B cell (primary cell): Measurements from ENCODE around the gene ARHGEF10L. TPM values are rescaled to one million over a fixed set of nuclear protein-coding genes. Genes with fewer than 3 reads are reported as not detected.
A peak's percentile ranks its signal among the peaks of the same experiment; 100 is the strongest.

Experiments used
- ATAC-seq: fragments of 200-7000 bp; cut with Tn5 transposase; one replicate; pipeline ENCODE4 v1.10.0; 2021; ENCODE audit warnings: low read depth, mild to moderate bottlenecking, moderate number of reproducible peaks, moderate library complexity
- CTCF ChIA-PET: fragments of 350-600 bp; sonication (Branson Sonifier 250); formaldehyde crosslinking; loops from one replicate; lab custom pipeline; 2021; ENCODE audit warnings: antibody characterized with exemption, inconsistent platforms; lab: Charles Lee
- POLR2A ChIA-PET: fragments of 350-600 bp; sonication (Branson Sonifier 250); formaldehyde crosslinking; loops from one replicate; lab custom pipeline; 2021; ENCODE audit warnings: antibody characterized with exemption; lab: Charles Lee
- DNase-seq: peaks from one replicate; pipeline ENCODE4 v3.0.0; 2013
- H2AFZ ChIP-seq: 2 replicates; pipeline ENCODE4 v1.6.1; 2012; ENCODE audit warnings: mild to moderate bottlenecking, low read depth, low read length; ENCODE audit not compliant: insufficient read depth, poor library complexity, severe bottlenecking
- H3K27ac ChIP-seq, 2 donors: 1 replicate in 1 of 2; 2 replicates in 1 of 2; pipeline ENCODE4 v1.5.1; 2012 to 2013; ENCODE audit warnings: low read length in 2 of 2, mild to moderate bottlenecking in 2 of 2, moderate library complexity in 1 of 2
- H3K27me3 ChIP-seq, 4 experiments: fragments of 200-600 bp in 1 of 4; sonication (generic) in 1 of 4; replicated peaks in 1 of 4; 1 replicate in 2 of 4; 2 replicates in 2 of 4; pipeline versions ENCODE4 v1.6.1 to v1.7.0; 2013 to 2016; ENCODE audit warnings: low read length in 3 of 4, mild to moderate bottlenecking in 2 of 4, mixed read lengths in 1 of 4, moderate library complexity in 1 of 4; ENCODE audit not compliant: insufficient read depth in 4 of 4, control insufficient read depth in 3 of 4; ENCODE audit errors: control extremely low read depth in 1 of 4
- H3K36me3 ChIP-seq, 2 experiments: replicated peaks in 1 of 2; 1 replicate in 1 of 2; 2 replicates in 1 of 2; pipeline versions ENCODE4 v1.6.1 to v1.7.1; 2013; ENCODE audit warnings: low read length in 1 of 2; ENCODE audit not compliant: insufficient read depth in 2 of 2, control insufficient read depth in 1 of 2; ENCODE audit errors: control extremely low read depth in 1 of 2, extremely low read depth in 1 of 2
- H3K4me1 ChIP-seq, 2 donors: fragments of 200-600 bp in 1 of 2; sonication (generic) in 1 of 2; 1 replicate in 1 of 2; 2 replicates in 1 of 2; pipeline versions ENCODE4 v1.5.1 to v1.6.1; 2013 to 2017; ENCODE audit warnings: low read length in 2 of 2; ENCODE audit not compliant: control insufficient read depth in 2 of 2, insufficient read depth in 2 of 2
- H3K4me2 ChIP-seq: replicated peaks from 2 replicates; pipeline ENCODE3; 2012; ENCODE audit warnings: mild to moderate bottlenecking, low read depth, low read length; ENCODE audit not compliant: poor library complexity, severe bottlenecking
- H3K4me3 ChIP-seq, 5 experiments: fragments of 200-600 bp in 1 of 5; sonication (generic) in 1 of 5; 1 replicate in 3 of 5; 2 replicates in 2 of 5; pipeline versions ENCODE4 v1.5.1 to v1.7.0; 2011 to 2016; ENCODE audit warnings: low read length in 4 of 5, mild to moderate bottlenecking in 4 of 5, low read depth in 2 of 5, control low read depth in 1 of 5, moderate library complexity in 1 of 5; ENCODE audit not compliant: insufficient read depth in 1 of 5; ENCODE audit errors: control extremely low read depth in 1 of 5, extremely low read depth in 1 of 5
- H3K79me2 ChIP-seq: fragments of 200-600 bp; sonication (generic); one replicate; pipeline ENCODE4 v1.6.0; 2016; ENCODE audit warnings: low read length; ENCODE audit not compliant: control insufficient read depth, insufficient read depth
- H3K9ac ChIP-seq: fragments of 200-600 bp; sonication (generic); 2 replicates; pipeline ENCODE4 v1.6.1; 2017; ENCODE audit warnings: mild to moderate bottlenecking, low read length, moderate library complexity
- H3K9me3 ChIP-seq, 3 donors: one replicate each; pipeline versions ENCODE4 v1.6.1 to v1.7.1; 2013; ENCODE audit warnings: low read length in 2 of 3; ENCODE audit not compliant: control insufficient read depth in 2 of 3, insufficient read depth in 1 of 3; ENCODE audit errors: control extremely low read depth in 1 of 3
- H4K20me1 ChIP-seq: 2 replicates; pipeline ENCODE4 v1.6.0; 2012; ENCODE audit warnings: mild to moderate bottlenecking, low read length; ENCODE audit not compliant: insufficient read depth, control insufficient read depth, poor library complexity, severe bottlenecking
- H3K27ac Mint-ChIP-seq: one replicate; pipeline ENCODE4 v1.8.0; 2021; ENCODE audit warnings: mixed read lengths
- H3K27me3 Mint-ChIP-seq: one replicate; pipeline ENCODE4 v1.8.0; 2021; ENCODE audit warnings: mixed read lengths
- H3K4me1 Mint-ChIP-seq: one replicate; pipeline ENCODE4 v1.8.0; 2021; ENCODE audit warnings: mixed read lengths
- H3K4me3 Mint-ChIP-seq: one replicate; pipeline ENCODE4 v1.8.0; 2021; ENCODE audit warnings: mixed read lengths
- H3K9me3 Mint-ChIP-seq: one replicate; pipeline ENCODE4 v1.8.0; 2022; ENCODE audit warnings: mixed read lengths; ENCODE audit not compliant: insufficient read depth
- EZH2 ChIP-seq: IDR thresholded peaks from 2 replicates; pipeline ENCODE4 v1.6.1; 2012; ENCODE audit warnings: borderline replicate concordance, low read depth, mild to moderate bottlenecking, moderate library complexity, low read length; ENCODE audit not compliant: insufficient read depth, poor library complexity, severe bottlenecking
- WGBS: methylation state at CpG from one replicate; pipeline ENCODE4 v1.1.5; 2013; ENCODE audit warnings: missing lambda C conversion rate; ENCODE audit not compliant: insufficient coverage; 5-methylcytosine and 5-hydroxymethylcytosine counted together
- intact Hi-C: fragments of 100-400 bp; cut with micrococcal nuclease; formaldehyde crosslinking; loops from one replicate; pipeline ENCODE4 v1.10.0; 2022
- polyA plus RNA-seq: library from polyadenylated mRNA; depleted of rRNA; stranded (reverse); fragments of >200 nt; gene quantifications from 2 replicates; pipeline ENCODE4 v1.2.3, GENCODE V29; 2012
- total RNA-seq, 2 donors: library from RNA; stranded (reverse); fragments of 120-200 nt in 1 of 2; gene quantifications; 1 replicate in 1 of 2; 2 replicates in 1 of 2; pipeline versions ENCODE4 v1.2.3 to v1.2.4, GENCODE V29; 2013 to 2022
- TF ChIP-seq, protein P1 (sequence below): fragments of 200-600 bp; IDR thresholded peaks from one replicate; pipeline ENCODE4 v1.8.0; 2022; ENCODE audit warnings: antibody characterized with exemption, mild to moderate bottlenecking

Gene ARHGEF10L
- total and polyA plus RNA-seq, 2 donors (not counting 1 experiment from before 2014, with no cell fraction given): 2.0 to 4.9 TPM

DNA sequence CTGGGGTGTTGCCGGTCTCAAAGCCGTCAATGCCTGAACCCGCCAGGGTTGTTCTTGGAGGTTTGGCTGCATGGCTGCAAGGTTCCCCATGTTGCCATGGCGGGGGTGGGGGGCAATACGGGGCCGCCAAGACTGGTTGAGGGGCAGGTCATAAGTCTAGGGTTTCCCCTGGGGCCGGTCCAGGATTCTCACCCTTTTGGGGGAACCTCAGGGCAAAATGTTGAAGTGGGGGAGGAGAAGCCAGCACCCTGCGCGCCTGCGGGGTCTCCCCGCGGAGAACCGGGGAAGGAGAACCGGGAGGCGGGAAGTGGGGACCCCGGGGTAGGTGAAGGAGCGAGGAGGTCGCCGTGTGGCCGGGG is 401 bp upstream of the ARHGEF10L start:
- Histone ChIP-seq H3K36me3 (no peaks in the 10 kb centered on the region), H3K9me3 (peaks cover 0 to 3% (median 0%) of the 10 kb centered on the region in 3 donors), H3K79me2 (no peaks in the 10 kb centered on the region), H3K27me3 (peaks cover 0 to 30% (median 12%) of the 10 kb centered on the region in 4 experiments), H3K27ac (no peak overlapping the region), H4K20me1 (no peaks in the 10 kb centered on the region), H3K4me2 (peak overlapping the region; percentile 57), H3K4me1 (peaks cover 11 to 38% of the 10 kb centered on the region in 2 donors), H3K4me3 (peak overlapping the region in 1 of 5 experiments; percentile 17), H2AFZ (no peak overlapping the region), H3K9ac (no peak overlapping the region)
- H3K27ac Mint-ChIP-seq: no peak overlapping the region
- ATAC-seq: no peak
- TF ChIP-seq EZH2: no peak
- peaks cover 23% of the 10 kb centered on the region for H3K27me3 Mint-ChIP-seq
- 18% methylated on average over 20 of the region's 20 CpGs for WGBS
- ChIA-PET POLR2A (interaction anchor here (0.6 kb wide), 1 partner anchor 32 kb away, joined by 6 read pairs; no protein-coding TSS in a partner anchor), CTCF (no interaction called here)
- no peak for DNase-seq
- H3K4me1 Mint-ChIP-seq: peaks cover 34% of the 10 kb centered on the region
- no peaks in the 10 kb centered on the region for H3K9me3 Mint-ChIP-seq
- intact Hi-C loops: no loop called here
- peak overlapping the region; percentile 70 for H3K4me3 Mint-ChIP-seq

DNA sequence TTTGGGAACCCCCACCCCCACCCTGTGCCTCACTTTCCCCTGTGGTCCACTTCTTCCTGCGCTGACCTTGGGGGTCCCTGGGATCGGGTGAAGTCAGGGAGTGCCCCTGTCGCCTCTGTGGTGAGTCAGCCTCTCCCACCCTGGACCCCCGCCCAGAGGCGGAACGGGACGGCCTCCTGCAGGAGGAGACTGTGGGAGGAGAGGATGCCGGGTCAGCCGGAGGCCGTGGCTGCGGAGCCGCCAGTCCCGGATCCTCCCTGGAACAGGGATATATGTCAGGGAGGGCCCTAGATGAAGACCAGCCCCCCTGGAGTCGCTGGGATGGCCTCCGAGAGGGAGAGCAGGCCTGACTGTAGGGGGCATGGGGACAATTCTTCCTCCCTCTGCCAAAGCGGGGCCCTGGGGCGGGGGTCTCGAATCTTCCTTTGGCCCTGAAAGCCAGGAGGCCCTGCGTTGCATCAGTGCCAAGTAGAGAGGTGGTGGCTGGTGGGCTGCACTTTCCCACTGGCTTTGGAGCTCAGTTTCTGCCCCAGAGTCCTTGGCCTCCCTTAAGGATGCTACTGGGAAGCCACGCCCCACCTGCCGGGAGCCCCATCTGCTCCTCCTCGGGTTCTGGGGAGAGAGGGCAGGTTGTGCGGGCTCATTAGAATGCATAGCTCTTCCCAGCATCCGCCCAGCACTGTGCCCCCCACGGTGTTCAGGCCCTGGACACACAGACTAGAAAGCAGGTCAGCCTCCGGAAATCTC is 930 bp downstream of the ARHGEF10L start:
- Mint-ChIP-seq H3K4me3 (peak overlapping the region; percentile 80), H3K9me3 (peaks cover 2% of the 10 kb centered on the region), H3K27me3 (peaks cover 26% of the 10 kb centered on the region), H3K4me1 (peaks cover 33% of the 10 kb centered on the region), H3K27ac (peak overlapping the region; percentile 37)
- 22% methylated on average over 22 of the region's 26 CpGs for WGBS
- H3K79me2 ChIP-seq: no peaks in the 10 kb centered on the region
- H3K27ac ChIP-seq: no peak overlapping the region
- ChIA-PET POLR2A (no interaction called here), CTCF (interaction anchor here (0.5 kb wide), 1 partner anchor 831 kb away, joined by 3 read pairs; no protein-coding TSS in a partner anchor)
- H2AFZ ChIP-seq: peak overlapping the region; percentile 58
- no peak for TF ChIP-seq EZH2
- TF ChIP-seq, protein P1, sequence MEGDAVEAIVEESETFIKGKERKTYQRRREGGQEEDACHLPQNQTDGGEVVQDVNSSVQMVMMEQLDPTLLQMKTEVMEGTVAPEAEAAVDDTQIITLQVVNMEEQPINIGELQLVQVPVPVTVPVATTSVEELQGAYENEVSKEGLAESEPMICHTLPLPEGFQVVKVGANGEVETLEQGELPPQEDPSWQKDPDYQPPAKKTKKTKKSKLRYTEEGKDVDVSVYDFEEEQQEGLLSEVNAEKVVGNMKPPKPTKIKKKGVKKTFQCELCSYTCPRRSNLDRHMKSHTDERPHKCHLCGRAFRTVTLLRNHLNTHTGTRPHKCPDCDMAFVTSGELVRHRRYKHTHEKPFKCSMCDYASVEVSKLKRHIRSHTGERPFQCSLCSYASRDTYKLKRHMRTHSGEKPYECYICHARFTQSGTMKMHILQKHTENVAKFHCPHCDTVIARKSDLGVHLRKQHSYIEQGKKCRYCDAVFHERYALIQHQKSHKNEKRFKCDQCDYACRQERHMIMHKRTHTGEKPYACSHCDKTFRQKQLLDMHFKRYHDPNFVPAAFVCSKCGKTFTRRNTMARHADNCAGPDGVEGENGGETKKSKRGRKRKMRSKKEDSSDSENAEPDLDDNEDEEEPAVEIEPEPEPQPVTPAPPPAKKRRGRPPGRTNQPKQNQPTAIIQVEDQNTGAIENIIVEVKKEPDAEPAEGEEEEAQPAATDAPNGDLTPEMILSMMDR: no peak
- no peak for DNase-seq
- H3K9ac ChIP-seq: peak overlapping the region; percentile 43
- peaks cover 11 to 37% of the 10 kb centered on the region in 2 donors for H3K4me1 ChIP-seq
- peak overlapping the region in 4 of 5 experiments; percentile 15 to 50 (median 46) for H3K4me3 ChIP-seq
- peaks cover 0 to 3% (median 0%) of the 10 kb centered on the region in 3 donors for H3K9me3 ChIP-seq
- intact Hi-C loops: no loop called here
- H4K20me1 ChIP-seq: no peaks in the 10 kb centered on the region
- no peak for ATAC-seq
- H3K36me3 ChIP-seq: no peaks in the 10 kb centered on the region
- H3K27me3 ChIP-seq: peaks cover 0 to 34% (median 13%) of the 10 kb centered on the region in 4 experiments
- H3K4me2 ChIP-seq: peak overlapping the region; percentile 73
